ENCODE data around the gene NAGLU. TPM values are rescaled to one million over a fixed set of nuclear protein-coding genes. Genes with fewer than 3 reads are reported as not detected.
A peak's percentile ranks its signal among the peaks of the same experiment; 100 is the strongest.

NAGLU gene
- total and polyA plus RNA-seq, 2 of the 13 experiments (the other 11 are each of a cell fraction or from before 2014, with no cell fraction given): 28.2 to 40.1 TPM

- TF ChIP-seq UBTF (CRISPR knock-in tag; IDR thresholded peaks at IDR 0.05) (0 out of 2 replicates have a peak, but pooled peaks have one; percentile 7), PHF21A (CRISPR knock-in tag; IDR thresholded peaks at IDR 0.05) (no peak), SETDB1 (CRISPR knock-in tag; IDR thresholded peaks at IDR 0.05; ENCODE audit: borderline replicate concordance) (no peak), ZSCAN5A (CRISPR knock-in tag; IDR thresholded peaks at IDR 0.05; ENCODE audit: borderline replicate concordance) (no peak), NR2F1 (CRISPR knock-in tag; IDR thresholded peaks at IDR 0.05) (no peak), KMT2A (CRISPR knock-in tag; IDR thresholded peaks at IDR 0.05) (no peak), TOE1 (CRISPR knock-in tag; IDR thresholded peaks at IDR 0.05) (no peak), ZNF556 (CRISPR knock-in tag; IDR thresholded peaks at IDR 0.05; ENCODE audit: borderline replicate concordance) (no peak), ELF1 (CRISPR knock-in tag; IDR thresholded peaks at IDR 0.05) (no peak), TERF1 (CRISPR knock-in tag; IDR thresholded peaks at IDR 0.05) (no peak), PTBP1 (IDR thresholded peaks at IDR 0.05; ENCODE audit: low read depth, low read length, poor library complexity, severe bottlenecking) (peak; percentile 22), RFXAP (CRISPR knock-in tag; IDR thresholded peaks at IDR 0.05; ENCODE audit: borderline replicate concordance) (no peak), EHMT2 (IDR thresholded peaks at IDR 0.05; ENCODE audit: borderline replicate concordance, low read depth, low read length) (no peak), STAT5B (CRISPR knock-in tag; IDR thresholded peaks at IDR 0.05) (no peak), ZNF30 (CRISPR knock-in tag; IDR thresholded peaks at IDR 0.05) (no peak), ERF (CRISPR knock-in tag; IDR thresholded peaks at IDR 0.05) (no peak), NBN (conservative IDR thresholded peaks at IDR 0.05) (no peak), TFAP4 (IDR thresholded peaks at IDR 0.05; ENCODE audit: borderline replicate concordance, low read depth) (no peak), ZNF768 (CRISPR knock-in tag; IDR thresholded peaks at IDR 0.05) (no peak), ZNF10 (CRISPR knock-in tag; IDR thresholded peaks at IDR 0.05; ENCODE audit: borderline replicate concordance, low read depth) (no peak), PHF5A (CRISPR knock-in tag; IDR thresholded peaks at IDR 0.05; ENCODE audit: low read depth, unreplicated experiment) (no peak), PATZ1 (CRISPR knock-in tag; IDR thresholded peaks at IDR 0.05) (no peak), CBX5 (CRISPR knock-in tag; IDR thresholded peaks at IDR 0.05; ENCODE audit: borderline replicate concordance) (no peak)
Measured at GRCh38 chr17:42565523-42566214, 29.6 kb downstream of the NAGLU start (continued).

All from HepG2 (cell line).